ENCODE results near the gene TMEM132C. TPM values are rescaled to one million over a fixed set of nuclear protein-coding genes. Genes with fewer than 3 reads are reported as not detected.

The TMEM132C gene
- total RNA-seq, 4 donors from 2014 or later = 1.2 to 3.8 (median 2.3) TPM

DNA sequence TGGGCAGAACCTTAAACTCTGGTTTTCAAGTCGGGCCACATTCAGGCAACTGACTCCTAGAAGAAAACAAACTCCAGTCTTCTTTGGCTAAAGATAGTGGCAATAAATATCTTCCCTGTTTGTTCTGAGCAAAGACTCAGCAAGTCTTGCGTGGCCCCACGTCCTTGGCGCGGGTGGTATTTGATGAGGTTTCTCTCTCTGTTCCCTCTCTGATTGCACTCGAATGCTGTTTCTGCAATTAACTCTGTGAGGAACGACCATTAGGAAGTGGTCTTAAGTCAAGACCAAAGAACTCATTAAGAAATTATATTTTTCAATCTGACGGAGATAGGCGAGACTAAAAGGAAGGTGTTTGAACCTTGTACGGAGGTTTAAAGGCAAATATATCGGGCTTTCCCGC, 177.6 kb downstream of the TMEM132C start:
- H3K27me3 ChIP-seq = no peaks in the 10 kb centered on the region

GRCh38 chr12:128445415-128446127, 178.6 kb downstream of the TMEM132C start:
- Histone ChIP-seq H3K27ac (no peak overlapping the region), H3K27me3 (no peaks in the 10 kb centered on the region), H3K4me1 (no peaks in the 10 kb centered on the region), H3K9me3 (no peaks in the 10 kb centered on the region), H3K4me3 (no peak overlapping the region), H3K36me3 (no peaks in the 10 kb centered on the region)
- no peak for TF ChIP-seq EP300 (IDR thresholded peaks at IDR 0.05)
- no peak for TF ChIP-seq POLR2A (IDR thresholded peaks at IDR 0.05)
- TF ChIP-seq, protein P1, sequence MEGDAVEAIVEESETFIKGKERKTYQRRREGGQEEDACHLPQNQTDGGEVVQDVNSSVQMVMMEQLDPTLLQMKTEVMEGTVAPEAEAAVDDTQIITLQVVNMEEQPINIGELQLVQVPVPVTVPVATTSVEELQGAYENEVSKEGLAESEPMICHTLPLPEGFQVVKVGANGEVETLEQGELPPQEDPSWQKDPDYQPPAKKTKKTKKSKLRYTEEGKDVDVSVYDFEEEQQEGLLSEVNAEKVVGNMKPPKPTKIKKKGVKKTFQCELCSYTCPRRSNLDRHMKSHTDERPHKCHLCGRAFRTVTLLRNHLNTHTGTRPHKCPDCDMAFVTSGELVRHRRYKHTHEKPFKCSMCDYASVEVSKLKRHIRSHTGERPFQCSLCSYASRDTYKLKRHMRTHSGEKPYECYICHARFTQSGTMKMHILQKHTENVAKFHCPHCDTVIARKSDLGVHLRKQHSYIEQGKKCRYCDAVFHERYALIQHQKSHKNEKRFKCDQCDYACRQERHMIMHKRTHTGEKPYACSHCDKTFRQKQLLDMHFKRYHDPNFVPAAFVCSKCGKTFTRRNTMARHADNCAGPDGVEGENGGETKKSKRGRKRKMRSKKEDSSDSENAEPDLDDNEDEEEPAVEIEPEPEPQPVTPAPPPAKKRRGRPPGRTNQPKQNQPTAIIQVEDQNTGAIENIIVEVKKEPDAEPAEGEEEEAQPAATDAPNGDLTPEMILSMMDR (IDR thresholded peaks at IDR 0.05) = no peak
- no peak for TF ChIP-seq POLR2AphosphoS5 (IDR thresholded peaks at IDR 0.05)
- no peak for DNase-seq (ENCODE audit: low spot score in 2 of 2)
- 58% methylated on average over 11 of the region's 13 CpGs for WGBS

More for the DNA sequence above, 177.6 kb downstream of the TMEM132C start:
- H3K27ac ChIP-seq = no peak overlapping the region
- no peaks in the 10 kb centered on the region for H3K4me1 ChIP-seq
- no peak for DNase-seq (ENCODE audit: low spot score in 2 of 2)
- TF ChIP-seq, protein P1 (IDR thresholded peaks at IDR 0.05) = no peak
- TF ChIP-seq POLR2A (IDR thresholded peaks at IDR 0.05) (no peak), EP300 (IDR thresholded peaks at IDR 0.05) (no peak), POLR2AphosphoS5 (IDR thresholded peaks at IDR 0.05) (no peak)
- no peak overlapping the region for H3K4me3 ChIP-seq
- no peaks in the 10 kb centered on the region for H3K36me3 ChIP-seq
- WGBS = 66% methylated on average over 12 of the region's 12 CpGs
- H3K9me3 ChIP-seq = no peaks in the 10 kb centered on the region

DNA sequence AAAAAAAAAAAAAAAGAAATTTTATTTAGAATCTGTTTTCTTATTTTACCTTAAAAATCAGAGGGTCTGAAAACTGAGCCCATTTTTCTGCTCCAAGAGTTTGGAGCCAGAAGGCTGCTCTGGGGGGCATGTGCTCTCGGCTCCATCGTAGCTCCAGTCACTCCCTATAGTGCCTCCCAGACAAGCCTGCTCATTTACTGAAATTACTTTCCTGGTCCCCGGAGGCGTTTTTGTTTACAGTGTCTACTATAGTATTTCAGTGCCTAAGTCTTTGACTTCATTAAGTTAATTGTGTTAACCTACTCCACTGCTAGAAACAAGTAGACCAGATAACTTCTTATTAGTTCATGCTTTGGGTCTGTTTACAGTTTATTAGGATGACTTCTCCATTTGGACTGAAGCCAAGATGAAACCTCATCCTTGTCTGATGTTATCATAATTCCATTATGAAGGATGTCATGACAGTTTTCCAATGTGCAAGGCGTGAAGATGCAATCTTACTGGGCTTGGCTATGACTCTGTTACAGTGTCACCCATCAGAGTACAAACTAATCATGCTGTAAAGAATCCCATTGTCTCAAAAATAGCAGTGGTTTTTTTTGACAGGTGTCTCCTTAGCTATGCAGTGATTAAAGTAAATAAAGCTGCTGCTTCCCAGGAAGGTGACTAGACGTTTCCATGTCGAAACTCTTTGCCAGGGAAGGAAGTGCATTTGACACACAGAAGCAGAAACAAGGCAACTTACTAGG, 182.3 kb downstream of the TMEM132C start:
- no peak overlapping the region for H3K27ac ChIP-seq
- TF ChIP-seq EP300 (IDR thresholded peaks at IDR 0.05) (no peak), POLR2A (IDR thresholded peaks at IDR 0.05) (no peak), POLR2AphosphoS5 (IDR thresholded peaks at IDR 0.05) (no peak)
- TF ChIP-seq, protein P1 (IDR thresholded peaks at IDR 0.05) = no peak
- H3K36me3 ChIP-seq = no peaks in the 10 kb centered on the region
- H3K4me1 ChIP-seq = no peaks in the 10 kb centered on the region
- H3K9me3 ChIP-seq = no peaks in the 10 kb centered on the region
- 38% methylated on average over 7 of the region's 7 CpGs for WGBS
- H3K4me3 ChIP-seq = no peak overlapping the region
- no peak for DNase-seq (ENCODE audit: low spot score in 2 of 2)
- no peaks in the 10 kb centered on the region for H3K27me3 ChIP-seq

GRCh38 chr12:128450810-128451209, 183.8 kb downstream of the TMEM132C start:
- Histone ChIP-seq H3K27me3 (no peaks in the 10 kb centered on the region), H3K9me3 (no peaks in the 10 kb centered on the region), H3K36me3 (no peaks in the 10 kb centered on the region), H3K27ac (no peak overlapping the region), H3K4me3 (no peak overlapping the region), H3K4me1 (no peaks in the 10 kb centered on the region)
- TF ChIP-seq, protein P1 (IDR thresholded peaks at IDR 0.05) = no peak
- no peak for TF ChIP-seq POLR2A (IDR thresholded peaks at IDR 0.05)
- no peak for TF ChIP-seq POLR2AphosphoS5 (IDR thresholded peaks at IDR 0.05)
- TF ChIP-seq EP300 (IDR thresholded peaks at IDR 0.05) = no peak
- WGBS = 61% methylated on average over 3 of the region's 3 CpGs
- DNase-seq (ENCODE audit: low spot score in 2 of 2) = no peak

- WGBS = 41% methylated on average over 5 of the region's 5 CpGs
- DNase-seq (ENCODE audit: low spot score in 2 of 2) = no peak
Observed at GRCh38 chr12:128455851-128456250, 188.9 kb downstream of the TMEM132C start.

More at GRCh38 chr12:128455851-128456250, 188.9 kb downstream of the TMEM132C start:
- Histone ChIP-seq H3K4me3 (no peak overlapping the region), H3K4me1 (no peaks in the 10 kb centered on the region), H3K27me3 (no peaks in the 10 kb centered on the region), H3K27ac (no peak overlapping the region), H3K36me3 (no peaks in the 10 kb centered on the region), H3K9me3 (no peaks in the 10 kb centered on the region)
- TF ChIP-seq POLR2AphosphoS5 (IDR thresholded peaks at IDR 0.05) = no peak
- TF ChIP-seq, protein P1 (IDR thresholded peaks at IDR 0.05) = no peak
- TF ChIP-seq POLR2A (IDR thresholded peaks at IDR 0.05) = no peak
- TF ChIP-seq EP300 (IDR thresholded peaks at IDR 0.05) = no peak
